Uterus (tissue), 4 donors: Measurements from ENCODE around the gene MAP3K20. TPM values are rescaled to one million over a fixed set of nuclear protein-coding genes. Genes with fewer than 3 reads are reported as not detected.

ENCODE experiments used
- DNase-seq, 2 donors: peaks; one replicate each; pipeline ENCODE4 v3.0.0-alpha.2; 2019 to 2020
- H3K27ac ChIP-seq, 2 donors: fragments of 200-600 bp; sonication (generic); 1 replicate in 1 of 2; 2 replicates in 1 of 2; pipeline ENCODE4 v1.5.1; 2016 to 2018
- H3K27me3 ChIP-seq, 2 donors: fragments of 200-600 bp; sonication (generic); one replicate each; pipeline ENCODE4 v1.5.1; 2018 to 2019; ENCODE audit warnings: control low read depth in 1 of 2
- H3K36me3 ChIP-seq, 2 donors: fragments of 200-600 bp; sonication (generic); one replicate each; pipeline ENCODE4 v1.5.1; 2019; ENCODE audit warnings: control low read depth in 1 of 2
- H3K4me1 ChIP-seq, 2 donors: fragments of 200-600 bp; sonication (generic); one replicate each; pipeline ENCODE4 v1.5.1; 2018 to 2019; ENCODE audit warnings: control low read depth in 1 of 2
- H3K4me3 ChIP-seq, 2 donors: fragments of 200-600 bp; sonication (generic); 1 replicate in 1 of 2; 2 replicates in 1 of 2; pipeline ENCODE4 v1.5.1; 2018 to 2019; ENCODE audit warnings: mild to moderate bottlenecking in 1 of 2
- H3K9me3 ChIP-seq, 2 donors: fragments of 200-600 bp; sonication (generic); one replicate each; pipeline ENCODE4 v1.5.1; 2019; ENCODE audit warnings: control low read depth in 1 of 2
- CTCF ChIP-seq, 4 experiments: fragments of 200-600 bp in 2 of 4; fragments of 450-650 bp in 2 of 4; sonication (generic) in 2 of 4; IDR thresholded peaks; one replicate each; pipeline ENCODE4 v1.5.1; 2016 to 2019; ENCODE audit warnings: antibody characterized with exemption in 4 of 4, mild to moderate bottlenecking in 2 of 4, moderate library complexity in 1 of 4
- POLR2A ChIP-seq, 2 donors: fragments of 450-650 bp; IDR thresholded peaks; one replicate each; pipeline ENCODE4 v1.6.1; 2016; ENCODE audit warnings: antibody characterized with exemption in 2 of 2, mild to moderate bottlenecking in 1 of 2, moderate library complexity in 1 of 2
- intact Hi-C: fragments of 100-400 bp; cut with DNase I; formaldehyde crosslinking; loops from one replicate; pipeline ENCODE4 v1.15.1; 2023; ENCODE audit warnings: low total_unique reads
- total RNA-seq, 4 donors: library from RNA; depleted of rRNA in 3 of 4; stranded (reverse); fragments of >200 nt in 3 of 4; gene quantifications; one replicate each; pipeline versions ENCODE4 v1.1.0 to v1.2.4, GENCODE V29; 2014 to 2023
- donor health status: DM: yes; HTN: yes; CAD: no.

The MAP3K20 gene
- total RNA-seq, 4 donors from 2014 or later, result 47.6 to 183 (median 124) TPM

- Histone ChIP-seq H3K4me3 (no peak overlapping the region), H3K27me3 (no peaks in the 10 kb centered on the region), H3K9me3 (no peaks in the 10 kb centered on the region), H3K27ac (no peak overlapping the region), H3K4me1 (no peaks in the 10 kb centered on the region), H3K36me3 (no peaks in the 10 kb centered on the region)
- DNase-seq, result no peak
- TF ChIP-seq POLR2A (IDR thresholded peaks at IDR 0.05) (no peak), CTCF (IDR thresholded peaks at IDR 0.05) (no peak)
- intact Hi-C loops, result no loop called here
Observed at GRCh38 chr2:173130496-173131465, 55.1 kb downstream of the MAP3K20 start.

- H3K4me3 ChIP-seq, result no peak overlapping the region
- H3K4me1 ChIP-seq, result no peaks in the 10 kb centered on the region
- intact Hi-C loops, result no loop called here
- no peak for DNase-seq
- no peak overlapping the region for H3K27ac ChIP-seq
- no peaks in the 10 kb centered on the region for H3K36me3 ChIP-seq
- H3K9me3 ChIP-seq, result no peaks in the 10 kb centered on the region
- H3K27me3 ChIP-seq, result no peaks in the 10 kb centered on the region
- no peak for TF ChIP-seq POLR2A (IDR thresholded peaks at IDR 0.05)
- no peak for TF ChIP-seq CTCF (IDR thresholded peaks at IDR 0.05)
Observed at GRCh38 chr2:173132531-173132930, 56.9 kb downstream of the MAP3K20 start.

- Histone ChIP-seq H3K27me3 (no peaks in the 10 kb centered on the region), H3K27ac (no peak overlapping the region), H3K4me1 (no peaks in the 10 kb centered on the region), H3K4me3 (no peak overlapping the region), H3K9me3 (no peaks in the 10 kb centered on the region), H3K36me3 (no peaks in the 10 kb centered on the region)
- TF ChIP-seq CTCF (IDR thresholded peaks at IDR 0.05) (no peak), POLR2A (IDR thresholded peaks at IDR 0.05) (no peak)
- intact Hi-C loops, result no loop called here
- no peak for DNase-seq
Observed at GRCh38 chr2:173134703-173135102, 59.1 kb downstream of the MAP3K20 start.

GRCh38 chr2:173136067-173136466 is 60.4 kb downstream of the MAP3K20 start:
- intact Hi-C loops, result no loop called here
- H3K27ac ChIP-seq, result no peak overlapping the region
- H3K27me3 ChIP-seq, result no peaks in the 10 kb centered on the region
- no peak overlapping the region for H3K4me3 ChIP-seq
- DNase-seq, result no peak
- TF ChIP-seq CTCF (IDR thresholded peaks at IDR 0.05), result no peak
- TF ChIP-seq POLR2A (IDR thresholded peaks at IDR 0.05), result no peak
- H3K36me3 ChIP-seq, result no peaks in the 10 kb centered on the region
- H3K4me1 ChIP-seq, result no peaks in the 10 kb centered on the region
- no peaks in the 10 kb centered on the region for H3K9me3 ChIP-seq

GRCh38 chr2:173136599-173136998 is 61.0 kb downstream of the MAP3K20 start:
- no peaks in the 10 kb centered on the region for H3K27me3 ChIP-seq
- intact Hi-C loops, result no loop called here
- H3K4me1 ChIP-seq, result no peaks in the 10 kb centered on the region
- no peak for DNase-seq
- no peak overlapping the region for H3K4me3 ChIP-seq
- H3K27ac ChIP-seq, result no peak overlapping the region
- TF ChIP-seq POLR2A (IDR thresholded peaks at IDR 0.05), result no peak
- TF ChIP-seq CTCF (IDR thresholded peaks at IDR 0.05), result no peak
- H3K36me3 ChIP-seq, result no peaks in the 10 kb centered on the region
- H3K9me3 ChIP-seq, result no peaks in the 10 kb centered on the region
